K562 (cell line): Measurements from ENCODE around the gene SNRNP200. TPM values are rescaled to one million over a fixed set of nuclear protein-coding genes. Genes with fewer than 3 reads are reported as not detected.
A peak's percentile ranks its signal among the peaks of the same experiment; 100 is the strongest.

Source experiments
- CC2D1A ChIP-seq: fragments of 450-650 bp; IDR thresholded peaks from 2 replicates; pipeline ENCODE4 v1.6.1; 2017; ENCODE audit warnings: mild to moderate bottlenecking
- ELK1 ChIP-seq: sonication (generic); formaldehyde crosslinking; IDR thresholded peaks from 2 replicates; pipeline ENCODE4 v1.8.1; 2022; ENCODE audit warnings: missing genetic modification reagents
- FOXJ3 ChIP-seq: sonication (generic); formaldehyde crosslinking; IDR thresholded peaks from 2 replicates; pipeline ENCODE4 v1.4.0; 2020; ENCODE audit warnings: mild to moderate bottlenecking, missing genetic modification reagents
- HDAC3 ChIP-seq: fragments of 450-650 bp; IDR thresholded peaks from 2 replicates; pipeline ENCODE4 v1.6.1; 2018; ENCODE audit warnings: borderline replicate concordance, mild to moderate bottlenecking, moderate library complexity; ENCODE audit not compliant: partially characterized antibody
- HDGF ChIP-seq: fragments of 450-650 bp; IDR thresholded peaks from 2 replicates; pipeline ENCODE4 v1.6.1; 2016
- HES1 ChIP-seq: fragments of 450-650 bp; IDR thresholded peaks from 2 replicates; pipeline ENCODE4 v1.6.1; 2016; ENCODE audit warnings: low read depth, mild to moderate bottlenecking, moderate library complexity
- HNRNPUL1 ChIP-seq: fragments of 200-400 bp; formaldehyde crosslinking; IDR thresholded peaks from 2 replicates; pipeline ENCODE4 v1.6.1; 2017; ENCODE audit warnings: low read length
- ILK ChIP-seq: fragments of 450-650 bp; IDR thresholded peaks from 2 replicates; pipeline ENCODE4 v1.6.1; 2016; ENCODE audit warnings: missing genetic modification characterization, low read depth, mild to moderate bottlenecking, missing compliant biosample characterization, moderate library complexity, borderline replicate concordance
- MCM2 ChIP-seq: fragments of 450-650 bp; IDR thresholded peaks from 2 replicates; pipeline ENCODE4 v1.6.1; 2017; ENCODE audit warnings: low read depth, mild to moderate bottlenecking
- NCOA6 ChIP-seq: fragments of 450-650 bp; IDR thresholded peaks from 2 replicates; pipeline ENCODE4 v1.6.1; 2017; ENCODE audit warnings: mild to moderate bottlenecking
- NFYB ChIP-seq: IDR thresholded peaks from 2 replicates; pipeline ENCODE4 v1.6.1; 2011; ENCODE audit warnings: mild to moderate bottlenecking, moderate library complexity; ENCODE audit not compliant: insufficient read length; ENCODE audit errors: extremely low read depth
- NR0B1 ChIP-seq: fragments of 450-650 bp; IDR thresholded peaks from one replicate; pipeline ENCODE4 v1.6.1; 2018; ENCODE audit warnings: mild to moderate bottlenecking, moderate library complexity; ENCODE audit not compliant: partially characterized antibody
- POLR2G ChIP-seq: fragments of 200-400 bp; formaldehyde crosslinking; IDR thresholded peaks from 2 replicates; pipeline ENCODE4 v1.6.1; 2017; ENCODE audit warnings: low read depth, mild to moderate bottlenecking, antibody characterized with exemption, low read length, moderate library complexity
- PRDM10 ChIP-seq: fragments of 450-650 bp; IDR thresholded peaks from 2 replicates; pipeline ENCODE4 v1.6.1; 2018; ENCODE audit not compliant: partially characterized antibody
- RFX5 ChIP-seq: IDR thresholded peaks from 2 replicates; pipeline ENCODE4 v1.6.1; 2011; ENCODE audit warnings: low read depth, mild to moderate bottlenecking, improper control_type of control experiment, low read length
- SAP30 ChIP-seq: fragments of 200-600 bp; sonication (generic); IDR thresholded peaks from 2 replicates; pipeline ENCODE4 v1.6.1; 2012; ENCODE audit warnings: borderline replicate concordance, low read depth, mild to moderate bottlenecking, moderate library complexity, low read length, control low read depth, inconsistent platforms; ENCODE audit not compliant: insufficient read depth, poor library complexity, severe bottlenecking
- SNIP1 ChIP-seq: fragments of 450-650 bp; IDR thresholded peaks from 2 replicates; pipeline ENCODE4 v1.7.1; 2017; ENCODE audit warnings: low read depth, mild to moderate bottlenecking
- ZBED1 ChIP-seq: IDR thresholded peaks from 2 replicates; pipeline ENCODE4 v1.6.1; 2014
- ZBTB7A ChIP-seq: IDR thresholded peaks from 2 replicates; pipeline ENCODE4 v1.6.1; 2011; ENCODE audit warnings: low read depth, mild to moderate bottlenecking, low read length, moderate library complexity, borderline replicate concordance; ENCODE audit not compliant: control insufficient read depth
- ZFP1 ChIP-seq: fragments of 450-650 bp; formaldehyde crosslinking; IDR thresholded peaks from 2 replicates; pipeline ENCODE4 v1.4.0; 2020; ENCODE audit warnings: mild to moderate bottlenecking, mixed read lengths
- ZKSCAN8 ChIP-seq: fragments of 200-800 bp; sonication (Bioruptor generic); IDR thresholded peaks from 2 replicates; pipeline ENCODE4 v1.6.1; 2016; ENCODE audit warnings: missing genetic modification characterization, missing compliant biosample characterization
- ZNF232 ChIP-seq: sonication (generic); formaldehyde crosslinking; IDR thresholded peaks from 2 replicates; pipeline ENCODE4 v1.8.0; 2022; ENCODE audit warnings: mild to moderate bottlenecking, missing genetic modification reagents
- ZNF77 ChIP-seq: fragments of 250-450 bp; sonication (Bioruptor Pico); IDR thresholded peaks from 2 replicates; pipeline ENCODE4 v1.5.0; 2020
- polyA plus RNA-seq, 8 experiments: library from polyadenylated mRNA; depleted of rRNA in 4 of 8; stranded (reverse) in 5 of 8; unstranded in 3 of 8; fragments of >200 nt; fragmentation: Nextera tagmentation in 2 of 8; fragmentation: Illumina TruSeq in 1 of 8; extraction: Ambion mirVana in 2 of 8; extraction: Trizol in 1 of 8; gene quantifications; 2 replicates each; pipeline versions ENCODE4 v1.2.1 to v1.2.3, GENCODE V29; 2011 to 2014; ENCODE audit warnings: inconsistent platforms in 1 of 8, missing spikeins in 1 of 8
- total RNA-seq, 7 experiments: library from RNA; depleted of rRNA in 6 of 7; stranded (reverse); fragments of >200 nt in 6 of 7; fragmentation: Illumina TruSeq in 2 of 7; extraction: Trizol in 2 of 7; gene quantifications; 2 replicates each; pipeline versions ENCODE4 v1.2.1 to v1.2.3, GENCODE V29; 2011 to 2021; ENCODE audit warnings: low replicate concordance in 1 of 7

SNRNP200 gene
- total and polyA plus RNA-seq, 9 of the 15 experiments (the other 6 are each of a cell fraction or from before 2014, with no cell fraction given), result 76.1 to 231 (median 155) TPM

- no peak for TF ChIP-seq ELK1 (CRISPR knock-in tag)
- TF ChIP-seq MCM2, result no peak
- no peak for TF ChIP-seq SNIP1
- 0 out of 2 replicates have a peak, but pooled peaks have one; percentile 50 for TF ChIP-seq HDGF
- peak; percentile 81 for TF ChIP-seq SAP30
- no peak for TF ChIP-seq ZFP1
- TF ChIP-seq ZBED1, result no peak
- no peak for TF ChIP-seq PRDM10
- no peak for TF ChIP-seq ZKSCAN8
- TF ChIP-seq HES1, result no peak
- TF ChIP-seq NFYB, result no peak
- TF ChIP-seq NCOA6, result no peak
- TF ChIP-seq RFX5, result no peak
- TF ChIP-seq ILK (tag), result no peak
- TF ChIP-seq POLR2G, result peak; percentile 93
- TF ChIP-seq ZNF232 (CRISPR knock-in tag), result no peak
- TF ChIP-seq CC2D1A, result no peak
- TF ChIP-seq HNRNPUL1, result no peak
- TF ChIP-seq ZNF77, result no peak
- no peak for TF ChIP-seq NR0B1
- 0 out of 2 replicates have a peak, but pooled peaks have one; percentile 56 for TF ChIP-seq ZBTB7A
- TF ChIP-seq HDAC3, result no peak
- no peak for TF ChIP-seq FOXJ3 (CRISPR knock-in tag)
Measured at GRCh38 chr2:96265840-96266679, 39.3 kb downstream of the SNRNP200 start, which contains the start of the genes CIAO1 and TMEM127 (continued).
